GM18951 (cell line): ENCODE data around the gene CARS1.

Source experiments
- POLR2A ChIP-seq: IDR thresholded peaks from 4 replicates; pipeline ENCODE4 v1.6.1; 2011; ENCODE audit warnings: mild to moderate bottlenecking; ENCODE audit not compliant: insufficient read length, insufficient read depth; ENCODE audit errors: extremely low read depth
- in situ Hi-C: fragments of 300-500 bp; cut with MboI; formaldehyde crosslinking; loops from one replicate; pipeline ENCODE4 v1.12.0; 2022; ENCODE audit warnings: low sequenced_read_pairs, mixed read lengths, inconsistent platforms; ENCODE audit not compliant: unreplicated experiment

Gene CARS1

DNA sequence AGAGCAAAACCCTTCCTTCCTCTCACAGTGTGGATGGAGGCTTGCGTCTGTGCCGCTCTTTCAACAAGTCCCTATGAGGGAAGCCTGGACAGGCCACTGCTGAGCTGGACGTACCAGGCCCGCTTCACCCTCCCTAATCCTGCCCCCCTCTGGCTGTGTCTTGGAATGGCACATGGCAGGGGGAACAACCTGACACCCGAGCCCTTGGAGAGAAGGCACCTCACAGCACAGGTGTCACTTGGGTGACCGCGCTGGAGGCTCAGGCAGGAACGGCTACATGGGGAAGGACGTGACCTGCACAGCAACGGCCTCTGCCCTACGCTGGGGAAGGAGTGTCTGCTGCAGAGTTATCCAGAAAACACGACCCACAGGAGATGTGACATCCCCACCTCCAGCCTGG, 11.0 kb downstream of the CARS1 start:
- no peak for TF ChIP-seq POLR2A
- in situ Hi-C loops: no loop called here

- no peak for TF ChIP-seq POLR2A
- in situ Hi-C loops: no loop called here
These were observed 12.3 kb downstream of the CARS1 start for GRCh38 chr11:3044915-3045314.

DNA sequence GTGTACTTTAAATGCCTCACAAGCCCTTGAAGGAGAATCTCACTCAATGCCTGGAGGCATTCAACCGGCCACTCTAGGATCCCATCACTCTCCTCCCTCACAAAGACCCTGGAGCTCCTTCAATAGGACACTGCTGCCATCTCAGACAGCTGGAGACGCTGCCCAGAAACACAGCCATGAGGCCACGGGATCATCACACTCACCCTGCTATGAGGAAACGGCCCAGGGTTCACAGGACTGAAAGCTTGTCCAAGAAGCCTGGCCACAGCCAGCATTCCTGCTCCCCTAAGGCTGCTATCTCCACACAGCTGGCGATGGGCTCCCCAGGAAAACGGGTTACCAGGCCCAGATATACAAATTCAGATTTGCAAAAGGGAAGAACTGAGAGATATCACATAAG, 13.2 kb downstream of the CARS1 start:
- in situ Hi-C loops: no loop called here
- TF ChIP-seq POLR2A: no peak

DNA sequence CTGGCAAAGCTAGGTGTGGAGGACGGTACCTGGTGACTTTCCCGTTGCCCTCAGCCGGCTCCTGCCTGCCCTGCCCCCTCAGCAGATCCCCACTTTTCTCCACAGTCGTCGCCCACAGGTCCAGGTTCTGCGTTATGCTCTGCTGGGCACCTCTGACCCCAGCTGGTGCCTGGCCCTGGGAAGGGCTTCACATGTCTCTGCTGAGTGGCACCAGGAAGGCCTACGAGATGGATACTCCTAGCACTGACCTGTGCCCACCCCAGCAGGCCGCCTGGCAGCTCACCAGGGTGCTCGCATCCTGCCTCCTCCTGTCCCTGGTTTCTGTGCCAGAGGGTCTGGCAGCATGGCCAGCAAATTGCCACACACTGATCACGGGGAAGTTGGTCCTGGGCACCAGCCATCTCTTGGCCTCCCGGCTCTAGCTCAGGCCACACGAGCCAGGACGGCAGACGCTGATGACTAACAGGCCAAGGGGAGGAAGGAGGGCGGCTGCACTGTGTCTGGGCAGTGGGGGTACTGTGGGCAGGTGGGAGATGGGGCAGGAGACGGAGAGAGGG, 13.8 kb downstream of the CARS1 start:
- in situ Hi-C loops: no loop called here

DNA sequence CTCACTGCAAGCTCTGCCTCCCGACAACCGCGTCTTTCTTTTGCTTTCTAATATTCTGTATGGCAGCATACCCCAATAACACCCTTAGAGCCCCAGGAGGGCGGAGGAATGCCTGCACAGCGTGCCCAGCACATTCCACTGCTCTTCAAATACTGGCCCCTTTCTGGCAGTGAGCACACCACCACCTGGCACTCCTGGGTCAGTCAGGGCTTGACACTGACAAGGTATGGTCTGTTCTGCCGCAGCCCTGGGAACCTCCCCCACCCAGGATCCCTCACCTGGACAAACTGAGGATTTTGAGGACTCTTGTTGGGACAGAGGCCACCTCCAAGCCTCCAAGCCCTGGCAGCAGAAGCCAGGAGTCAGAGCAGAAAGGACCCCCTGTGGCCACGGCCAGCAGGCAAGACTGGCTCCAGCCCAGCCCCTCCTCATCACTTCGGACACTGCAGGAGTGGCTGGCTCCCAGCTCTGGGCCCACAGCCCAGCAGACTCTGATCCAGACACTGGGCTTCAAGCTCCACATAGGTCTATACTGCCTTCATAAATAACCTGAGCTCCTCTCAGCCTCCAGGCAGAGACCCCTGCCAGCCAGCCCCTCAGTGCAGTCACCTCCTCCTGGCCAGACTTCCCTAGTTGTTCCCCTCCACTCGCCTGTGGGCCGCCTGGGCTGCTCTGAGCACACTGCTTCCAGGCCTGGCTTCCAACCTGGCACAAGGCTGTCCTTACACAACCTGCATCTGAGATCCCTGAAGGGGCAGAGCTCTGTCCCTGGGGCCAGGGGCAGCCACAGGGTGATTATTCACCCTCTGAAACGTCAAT, 14.5 kb downstream of the CARS1 start:
- TF ChIP-seq POLR2A: no peak
- in situ Hi-C loops: no loop called here

More for the DNA sequence above, 13.8 kb downstream of the CARS1 start:
- no peak for TF ChIP-seq POLR2A

GRCh38 chr11:3041699-3042441, 15.4 kb downstream of the CARS1 start:
- no peak for TF ChIP-seq POLR2A
- in situ Hi-C loops: no loop called here

GRCh38 chr11:3040881-3041280, 16.3 kb downstream of the CARS1 start:
- in situ Hi-C loops: no loop called here
- no peak for TF ChIP-seq POLR2A

DNA sequence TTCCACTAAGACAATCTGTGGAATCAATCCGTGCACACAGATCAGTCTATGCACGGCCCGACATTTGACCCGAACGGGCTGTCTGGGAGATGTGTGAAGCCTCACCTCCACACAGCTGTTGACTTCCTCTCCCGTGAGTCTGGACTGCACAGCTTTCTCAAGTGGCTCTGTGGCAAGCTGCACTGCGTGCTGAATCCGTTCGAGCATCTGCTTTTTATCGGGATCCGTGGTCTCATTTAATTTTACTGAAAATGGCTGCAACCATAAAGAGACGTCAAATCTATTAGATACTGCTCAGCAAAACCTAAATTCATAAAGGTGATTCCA, 19.3 kb downstream of the CARS1 start:
- TF ChIP-seq POLR2A: no peak
- in situ Hi-C loops: no loop called here

DNA sequence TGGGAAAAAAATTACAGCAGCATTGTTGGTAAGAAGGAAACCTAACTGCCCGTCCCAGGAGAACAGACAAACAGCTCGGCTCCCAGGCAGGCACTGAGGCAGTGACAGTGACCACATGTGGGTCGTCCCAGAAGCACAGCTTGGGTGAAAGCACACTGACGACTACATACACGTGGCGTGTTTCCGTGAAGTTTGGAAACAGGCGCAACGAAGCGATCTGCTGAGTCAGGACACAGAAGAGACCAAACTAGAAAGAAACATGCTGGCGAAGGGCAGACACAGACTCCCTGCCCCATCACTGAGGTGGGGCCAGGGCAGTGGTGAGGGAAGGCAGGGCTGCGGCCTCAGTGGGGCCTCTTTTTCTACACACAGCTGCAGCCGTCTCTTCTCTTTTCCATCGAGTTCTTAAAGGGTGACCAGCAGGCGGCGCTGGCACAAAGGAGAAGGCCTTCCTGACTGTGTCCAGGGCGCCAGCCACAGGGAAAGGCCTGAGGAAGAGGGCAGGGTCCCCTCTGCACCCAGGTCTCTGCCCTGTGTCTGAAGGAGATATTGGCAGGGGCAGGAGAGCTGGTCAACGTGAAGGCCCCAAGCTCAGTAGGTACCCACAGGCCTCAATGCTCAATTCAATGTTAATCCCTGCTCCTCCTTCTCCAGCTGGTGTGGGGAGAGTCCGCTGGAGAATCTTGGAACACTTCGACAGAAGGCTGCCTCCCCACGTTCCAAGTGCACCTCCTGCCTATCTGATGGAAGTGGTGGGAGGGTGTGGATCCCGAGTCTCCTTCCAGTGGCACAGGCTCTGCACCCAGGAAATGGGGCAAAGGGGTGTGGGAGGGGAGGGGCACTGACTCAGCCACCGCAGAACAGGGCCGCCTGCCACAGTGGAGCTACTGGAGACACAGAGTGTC, 19.9 kb downstream of the CARS1 start:
- in situ Hi-C loops: no loop called here
- no peak for TF ChIP-seq POLR2A

DNA sequence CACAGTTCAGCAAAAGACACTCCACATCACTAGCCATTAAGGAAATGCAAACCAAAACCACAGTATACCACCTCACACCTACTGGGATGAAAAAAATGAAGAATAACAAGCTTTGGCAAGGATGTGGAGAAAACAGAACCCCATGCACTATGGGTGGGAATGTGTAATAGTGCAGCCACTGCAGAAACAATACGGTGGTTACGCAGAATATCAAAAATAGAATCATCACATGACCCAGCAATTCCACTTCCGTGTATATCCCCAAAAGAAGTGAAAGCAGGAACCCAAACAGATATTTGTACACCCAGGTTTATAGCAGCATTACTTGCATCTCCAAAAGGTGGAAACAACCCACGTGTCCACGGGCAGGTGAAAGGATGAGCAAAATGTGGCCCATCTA, 20.8 kb downstream of the CARS1 start:
- no peak for TF ChIP-seq POLR2A

DNA sequence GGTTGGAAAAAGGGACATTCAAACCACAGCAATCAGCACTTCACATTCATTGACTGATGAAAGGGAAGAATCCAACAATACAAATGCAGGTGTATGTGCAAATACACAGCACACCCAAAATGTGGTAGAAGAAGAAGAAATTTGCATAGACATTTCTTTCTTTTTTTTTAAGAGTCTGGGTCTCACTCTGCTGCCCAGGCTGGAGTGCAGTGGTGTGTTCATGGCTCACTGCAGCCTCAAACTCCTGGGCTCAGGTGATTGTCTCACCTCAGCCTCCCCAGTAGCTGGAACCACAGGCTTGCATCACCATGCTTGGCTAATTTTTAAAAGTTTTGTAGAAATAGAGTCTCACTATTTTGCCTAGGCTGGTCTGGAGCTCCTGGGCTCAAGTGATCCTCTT, 21.9 kb downstream of the CARS1 start:
- in situ Hi-C loops: no loop called here
- TF ChIP-seq POLR2A: no peak

More for the DNA sequence above, 20.8 kb downstream of the CARS1 start:
- in situ Hi-C loops: no loop called here

- no peak for TF ChIP-seq POLR2A
- in situ Hi-C loops: no loop called here
These were observed 26.7 kb downstream of the CARS1 start for GRCh38 chr11:3030289-3031070.
